GM20431 (cell line): Measurements from ENCODE around the gene ANKRD33.

Experiments
- in situ Hi-C: fragments of 300-500 bp; cut with MseI, MboI; formaldehyde crosslinking; loops from one replicate; pipeline ENCODE4 v1.15.0; 2020; ENCODE audit warnings: low sequenced_read_pairs; ENCODE audit not compliant: unreplicated experiment

Gene ANKRD33

GRCh38 chr12:51887476-51888315 is at the start of gene ANKRD33:
Gene ANKRD33 (plus strand): TSS chr12:51888103. CDS start chr12:51888187, 84 bp downstream.
- in situ Hi-C loops, result loop anchor here (25.0 kb wide), 1 partner anchor 100 kb away; no protein-coding TSS in a partner anchor

GRCh38 chr12:51838762-51839161 is 49.1 kb upstream of the ANKRD33 start:
- in situ Hi-C loops, result no loop called here

- in situ Hi-C loops, result no loop called here
These were observed 48.5 kb upstream of the ANKRD33 start for GRCh38 chr12:51839310-51839947.

GRCh38 chr12:51840966-51841365 is 46.9 kb upstream of the ANKRD33 start:
- in situ Hi-C loops, result no loop called here

- in situ Hi-C loops, result no loop called here
These were observed 46.2 kb upstream of the ANKRD33 start for GRCh38 chr12:51841727-51842126.

- in situ Hi-C loops, result no loop called here
These were observed 43.0 kb upstream of the ANKRD33 start for GRCh38 chr12:51844854-51845253.

- in situ Hi-C loops, result no loop called here
These were observed 42.4 kb upstream of the ANKRD33 start for GRCh38 chr12:51845482-51845881.

GRCh38 chr12:51846271-51846691 is 41.6 kb upstream of the ANKRD33 start:
- in situ Hi-C loops, result no loop called here

GRCh38 chr12:51846911-51847642 is 40.8 kb upstream of the ANKRD33 start:
- in situ Hi-C loops, result no loop called here

- in situ Hi-C loops, result no loop called here
These were observed 40.1 kb upstream of the ANKRD33 start for GRCh38 chr12:51847643-51848325.

- in situ Hi-C loops, result no loop called here
These were observed 39.6 kb upstream of the ANKRD33 start, which contains the start of gene FIGNL2 for GRCh38 chr12:51848326-51848727. Gene FIGNL2 (minus strand): TSS chr12:51848718. CDS start chr12:51822413, 26,305 bp downstream.

- in situ Hi-C loops, result no loop called here
These were observed 38.8 kb upstream of the ANKRD33 start for GRCh38 chr12:51848841-51849735.

- in situ Hi-C loops, result no loop called here
These were observed 37.6 kb upstream of the ANKRD33 start for GRCh38 chr12:51850081-51850964.

- in situ Hi-C loops, result no loop called here
These were observed 37.0 kb upstream of the ANKRD33 start for GRCh38 chr12:51850965-51851299.

GRCh38 chr12:51851413-51852124 is 36.3 kb upstream of the ANKRD33 start:
- in situ Hi-C loops, result no loop called here

GRCh38 chr12:51852404-51853137 is 35.3 kb upstream of the ANKRD33 start:
- in situ Hi-C loops, result no loop called here
